ENCODE results near the gene TMEM222.
"Not testable (repeated sequence)": the region's sequence is repeated elsewhere in the genome, so short reads cannot be mapped to it uniquely, and the experiment has no call there.

Gene TMEM222

DNA sequence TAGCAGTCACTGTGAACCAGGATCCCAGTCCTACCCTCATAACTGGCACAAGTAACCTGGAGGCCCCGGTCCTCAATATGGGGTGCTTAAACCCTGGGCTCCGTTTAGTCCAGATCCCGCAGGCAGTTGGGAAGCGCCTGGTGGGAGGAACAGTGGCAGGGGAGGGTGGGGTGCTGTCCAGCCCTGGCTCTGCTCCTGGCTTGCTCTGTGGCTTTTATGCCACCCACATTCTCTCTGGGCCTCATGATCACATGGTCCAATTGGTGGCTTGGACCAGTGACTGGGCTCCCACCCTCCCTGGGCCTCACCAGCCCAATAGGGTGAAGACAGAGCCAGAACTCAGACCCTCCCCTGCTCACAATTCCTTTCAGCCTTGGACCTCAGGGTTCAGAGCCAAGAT is 58.3 kb downstream of the TMEM222 start:
- DNase-seq (ENCODE audit: low read depth in 2 of 2) = no peak

GRCh38 chr1:27380766-27381733 is 59.1 kb downstream of the TMEM222 start:
- no peak for DNase-seq (ENCODE audit: low read depth in 2 of 2)

DNA sequence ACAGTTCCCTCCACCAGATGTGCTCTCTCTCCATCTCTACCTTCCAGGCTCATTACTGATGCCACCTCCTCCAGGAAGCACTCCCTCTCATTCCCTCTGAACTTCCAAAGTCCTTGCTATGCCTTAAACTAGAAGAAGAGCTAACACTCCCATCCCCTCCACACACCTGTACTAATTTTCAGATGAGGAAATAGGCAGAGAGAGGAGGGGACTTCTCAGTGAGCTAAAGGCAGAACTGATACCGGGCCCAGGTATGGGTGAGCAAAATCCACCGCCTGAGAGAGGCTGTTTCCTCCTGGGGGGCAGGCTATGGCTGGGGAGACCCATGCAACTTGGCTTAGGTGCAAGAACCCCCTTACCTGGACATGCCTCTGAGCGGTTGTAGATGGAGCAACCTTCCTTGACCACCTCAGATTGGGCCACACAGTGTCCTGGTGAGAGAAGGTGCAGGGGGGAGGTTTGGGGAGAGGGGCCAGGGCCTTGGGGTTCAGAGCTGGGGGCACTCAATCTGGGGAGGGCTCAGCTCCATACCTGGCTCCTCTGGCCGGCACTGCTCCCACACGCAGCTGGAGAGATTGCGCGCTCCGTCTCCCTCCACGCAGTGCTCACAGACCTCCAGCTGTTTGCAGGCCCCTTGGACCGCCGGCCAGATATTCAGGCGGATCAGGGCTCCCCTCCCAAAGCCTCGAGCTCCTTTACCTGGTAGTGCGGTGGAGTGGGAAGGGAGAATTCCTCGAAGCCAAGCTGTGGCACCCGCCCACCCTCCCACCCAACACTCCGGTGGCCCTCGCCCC is 60.2 kb downstream of the TMEM222 start:
- no peak for DNase-seq (ENCODE audit: low read depth in 2 of 2)

- DNase-seq (ENCODE audit: low read depth in 2 of 2) = no peak
Measured at GRCh38 chr1:27383039-27383605, 61.2 kb downstream of the TMEM222 start, which contains the start of gene CD164L2. CD164L2 (minus strand) TSS chr1:27383333; CDS start chr1:27383239, 94 bp downstream.

DNA sequence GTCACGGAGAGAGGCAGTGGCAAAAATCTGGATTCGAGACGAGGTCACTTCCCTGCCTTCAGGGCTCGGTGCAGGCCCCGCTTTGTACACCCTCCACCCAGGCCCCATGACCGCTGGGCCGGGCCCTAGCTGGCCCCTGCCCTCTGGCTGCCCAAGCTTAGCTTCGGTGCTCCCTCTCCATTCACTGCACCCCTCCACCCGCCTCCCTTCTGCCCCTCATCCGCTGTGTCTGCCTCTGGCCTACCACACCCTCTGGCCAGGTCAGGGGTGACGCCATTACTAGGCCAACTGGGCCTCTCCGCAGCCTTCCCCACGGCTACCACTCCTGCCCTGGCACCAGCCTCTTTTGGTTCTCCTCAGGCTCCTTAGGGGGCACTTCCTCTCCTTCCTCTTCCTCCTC is 61.7 kb downstream of the TMEM222 start:
- DNase-seq (ENCODE audit: low read depth in 2 of 2) = no peak

DNA sequence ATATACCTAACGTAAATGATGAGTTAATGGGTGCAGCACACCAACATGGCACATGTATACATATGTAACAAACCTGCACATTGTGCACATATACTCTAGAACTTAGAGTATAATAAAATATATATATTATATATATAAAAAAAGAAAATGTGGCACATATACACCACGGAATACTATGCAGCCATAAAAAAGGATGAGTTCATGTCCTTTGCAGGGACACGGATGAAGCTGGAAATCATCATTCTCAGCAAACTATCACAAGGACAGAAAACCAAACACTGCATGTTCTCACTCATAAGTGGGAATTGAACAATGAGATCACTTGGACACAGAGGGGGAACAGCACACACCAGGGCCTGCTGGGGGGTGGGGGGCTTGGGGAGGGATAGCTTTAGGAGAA is 62.8 kb downstream of the TMEM222 start:
- DNase-seq (ENCODE audit: low read depth in 2 of 2) = not testable (repeated sequence)
